Inflammatory macrophage treated with lipopolysaccharide for 1 hour (primary cell): ENCODE measurements around the gene TRAFD1.
A peak's percentile ranks its signal among the peaks of the same experiment; 100 is the strongest.
"Not testable (repeated sequence)": the region's sequence is repeated elsewhere in the genome, so short reads cannot be mapped to it uniquely, and the experiment has no call there.

Experiments used
- DNase-seq, 2 donors: peaks; one replicate each; pipeline ENCODE4 v3.0.0-alpha.2; 2020 to 2022

The TRAFD1 gene

GRCh38 chr12:112115259-112116045 lies 9.9 kb upstream of the TRAFD1 start:
- no peak for DNase-seq

- peak; percentile 71 to 82 for DNase-seq
Observed at GRCh38 chr12:112116232-112117060, 8.9 kb upstream of the TRAFD1 start.

- DNase-seq: no peak
Observed at GRCh38 chr12:112117685-112118084, 7.7 kb upstream of the TRAFD1 start.

GRCh38 chr12:112121780-112122565 lies 3.4 kb upstream of the TRAFD1 start:
- no peak for DNase-seq

GRCh38 chr12:112122823-112123690 lies 2.3 kb upstream of the TRAFD1 start:
- no peak for DNase-seq

- no peak for DNase-seq
Observed at GRCh38 chr12:112124918-112125249, 476 bp upstream of the TRAFD1 start.

GRCh38 chr12:112126000-112126438 lies 659 bp downstream of the TRAFD1 start:
- no peak for DNase-seq

- DNase-seq: peak in 1 of 2 donors; percentile 31
Observed at GRCh38 chr12:112126911-112127310, 1.6 kb downstream of the TRAFD1 start.

- DNase-seq: peak; percentile 79 to 80
Observed at GRCh38 chr12:112130441-112130998, 5.2 kb downstream of the TRAFD1 start.

- DNase-seq: no peak
Observed at GRCh38 chr12:112131686-112132085, 6.3 kb downstream of the TRAFD1 start.

- no peak for DNase-seq
Observed at GRCh38 chr12:112133418-112133817, 8.1 kb downstream of the TRAFD1 start.

- DNase-seq: no peak
Observed at GRCh38 chr12:112134731-112135130, 9.4 kb downstream of the TRAFD1 start.

- DNase-seq: peak; percentile 74 to 81
Observed at GRCh38 chr12:112140728-112141127, 15.4 kb downstream of the TRAFD1 start.

GRCh38 chr12:112146123-112146522 lies 20.8 kb downstream of the TRAFD1 start:
- DNase-seq: no peak

- DNase-seq: no peak
Observed at GRCh38 chr12:112148031-112148513, 22.7 kb downstream of the TRAFD1 start.

GRCh38 chr12:112149596-112149995 lies 24.2 kb downstream of the TRAFD1 start:
- DNase-seq: peak in 1 of 2 donors; percentile 42

- peak; percentile 25 to 53 for DNase-seq
Observed at GRCh38 chr12:112151766-112152541, 26.6 kb downstream of the TRAFD1 start.

- no peak for DNase-seq
Observed at GRCh38 chr12:112153181-112153892, 28.0 kb downstream of the TRAFD1 start.

- no peak for DNase-seq
Observed at GRCh38 chr12:112153893-112154219, 28.5 kb downstream of the TRAFD1 start.

- not testable (repeated sequence) for DNase-seq
Observed at GRCh38 chr12:112158461-112159145, 33.2 kb downstream of the TRAFD1 start.
